Stimulated activated CD4-positive, alpha-beta T cell treated with anti-CD3 and anti-CD28 coated beads, Interleukin-4, amount 100 ng/mL, for 24 hours (primary cell): ENCODE measurements around the gene FCER1G.

Experiments used
- DNase-seq: peaks from one replicate; pipeline ENCODE4 v3.0.0-alpha.2; 2020

The FCER1G gene

GRCh38 chr1:161215076-161215475 is at the start of gene FCER1G:
TSS of gene FCER1G (plus strand) at chr1:161215295. CDS start at chr1:161215322, 27 bp downstream.
- no peak for DNase-seq

GRCh38 chr1:161165742-161166668 is 49.1 kb upstream of the FCER1G start, which contains the start of gene PPOX:
TSS of gene PPOX (plus strand) at chr1:161166426. CDS start at chr1:161166848, 422 bp downstream.
- peak; percentile 94 for DNase-seq

- no peak for DNase-seq
These were observed 48.2 kb upstream of the FCER1G start for GRCh38 chr1:161166669-161167548.

GRCh38 chr1:161168906-161169305 is 46.2 kb upstream of the FCER1G start:
- no peak for DNase-seq

- DNase-seq, result no peak
These were observed 43.9 kb upstream of the FCER1G start for GRCh38 chr1:161171191-161171590.

GRCh38 chr1:161171696-161172095 is 43.4 kb upstream of the FCER1G start:
- DNase-seq, result no peak

GRCh38 chr1:161172349-161172748 is 42.7 kb upstream of the FCER1G start:
- no peak for DNase-seq

GRCh38 chr1:161172776-161173376 is 42.2 kb upstream of the FCER1G start:
- no peak for DNase-seq

GRCh38 chr1:161173711-161174110 is 41.4 kb upstream of the FCER1G start:
- no peak for DNase-seq

GRCh38 chr1:161174911-161175310 is 40.2 kb upstream of the FCER1G start:
- DNase-seq, result no peak

GRCh38 chr1:161175771-161176453 is 39.2 kb upstream of the FCER1G start:
- DNase-seq, result no peak

GRCh38 chr1:161176468-161177111 is 38.5 kb upstream of the FCER1G start:
- DNase-seq, result no peak

GRCh38 chr1:161177112-161177935 is 37.8 kb upstream of the FCER1G start, which contains the start of gene B4GALT3:
TSS of gene B4GALT3 (minus strand) at chr1:161177507. CDS start at chr1:161176060, 1,447 bp downstream.
- peak; percentile 95 for DNase-seq

GRCh38 chr1:161177936-161178244 is 37.2 kb upstream of the FCER1G start:
- no peak for DNase-seq

GRCh38 chr1:161179698-161180097 is 35.4 kb upstream of the FCER1G start:
- no peak for DNase-seq

- DNase-seq, result no peak
These were observed 34.5 kb upstream of the FCER1G start for GRCh38 chr1:161180639-161181038.

GRCh38 chr1:161182214-161182613 is 32.9 kb upstream of the FCER1G start:
- DNase-seq, result peak; percentile 76

GRCh38 chr1:161185282-161185682 is 29.8 kb upstream of the FCER1G start:
- DNase-seq, result peak; percentile 75

GRCh38 chr1:161185732-161186311 is 29.3 kb upstream of the FCER1G start:
- DNase-seq, result no peak

GRCh38 chr1:161187311-161187710 is 27.8 kb upstream of the FCER1G start:
- no peak for DNase-seq

GRCh38 chr1:161188381-161188780 is 26.7 kb upstream of the FCER1G start:
- DNase-seq, result no peak
